ENCODE data around the gene MB.

- TF ChIP-seq ZNF274 (IDR thresholded peaks at IDR 0.05; ENCODE audit: low read depth, low read length) (no peak), SUZ12 (IDR thresholded peaks at IDR 0.05; ENCODE audit: extremely low read depth, insufficient read depth, insufficient read length) (no peak), YY1 (IDR thresholded peaks at IDR 0.05; ENCODE audit: insufficient read depth, insufficient read length) (no peak)
Measured at GRCh38 chr22:35609761-35610160, 7.4 kb downstream of the MB start.
